ENCODE data around the gene RANBP3.

DNA sequence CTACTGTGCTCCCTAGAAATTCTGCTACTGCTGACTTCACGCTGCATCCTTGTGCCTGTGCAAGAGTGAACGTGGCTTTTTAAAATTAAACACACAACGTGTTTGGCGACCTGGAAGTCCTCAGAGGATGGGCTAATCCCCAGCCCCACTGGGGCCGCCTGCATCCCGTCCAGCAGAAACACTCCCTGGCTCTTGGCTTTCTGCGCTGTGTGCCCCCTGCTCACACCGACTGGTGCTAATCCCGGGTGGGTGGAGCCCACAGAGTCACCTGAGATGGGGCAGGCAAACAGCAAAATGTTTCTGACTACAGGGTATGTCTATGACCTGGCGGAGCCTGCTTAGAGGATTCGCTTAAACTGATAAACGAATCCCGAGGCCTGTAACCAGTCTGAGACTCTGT lies 48.8 kb downstream of the RANBP3 start:
- no peak for TF ChIP-seq POLR2A (IDR thresholded peaks at IDR 0.05; ENCODE audit: low read length)
- TF ChIP-seq GATA1 (IDR thresholded peaks at IDR 0.05; ENCODE audit: low read depth, low read length): no peak
